SU-DHL-6 (cell line): ENCODE data around the gene RAPGEF4.

Experiments used
- H2AFZ ChIP-seq: fragments of 200-600 bp; sonication (generic); 2 replicates; pipeline ENCODE4 v1.6.1; 2014; ENCODE audit warnings: low read depth, mild to moderate bottlenecking, moderate library complexity, mixed read lengths, antibody characterized with exemption, low read length; ENCODE audit not compliant: severe bottlenecking
- H3F3A ChIP-seq: fragments of 200-600 bp; shearing (Covaris generic); 2 replicates; pipeline ENCODE4 v1.6.0; 2016; ENCODE audit warnings: antibody characterized with exemption, mild to moderate bottlenecking; ENCODE audit not compliant: insufficient read depth
- H3K27ac ChIP-seq: fragments of 200-600 bp; sonication (generic); 2 replicates; pipeline ENCODE4 v1.5.1; 2016; ENCODE audit warnings: low read depth, mild to moderate bottlenecking, low read length, moderate library complexity, mixed read lengths
- H3K27me3 ChIP-seq: fragments of 200-600 bp; sonication (generic), shearing (Covaris generic); 2 replicates; pipeline ENCODE4 v1.6.0; 2014; ENCODE audit warnings: mild to moderate bottlenecking, low read length
- H3K36me3 ChIP-seq: fragments of 200-600 bp; sonication (generic); 2 replicates; pipeline ENCODE4 v1.6.1; 2014; ENCODE audit warnings: mild to moderate bottlenecking, low read length, mixed read lengths
- H3K4me2 ChIP-seq: fragments of 300-600, 200-600 bp; shearing (Covaris generic), sonication (generic); 2 replicates; pipeline ENCODE4 v1.6.0; 2014; ENCODE audit warnings: low read length, low read depth, mild to moderate bottlenecking; ENCODE audit not compliant: poor library complexity, severe bottlenecking
- H3K4me3 ChIP-seq: fragments of 200-600 bp; sonication (generic); 2 replicates; pipeline ENCODE4 v1.5.1; 2014; ENCODE audit warnings: antibody characterized with exemption, low read length, mild to moderate bottlenecking, mixed read lengths; ENCODE audit not compliant: insufficient read depth, poor library complexity, severe bottlenecking
- H3K79me2 ChIP-seq: fragments of 200-600 bp; sonication (generic); 2 replicates; pipeline ENCODE4 v1.6.1; 2014; ENCODE audit warnings: mild to moderate bottlenecking, low read length, moderate library complexity; ENCODE audit not compliant: insufficient read depth
- H3K9ac ChIP-seq: fragments of 200-600 bp; sonication (generic); 2 replicates; pipeline ENCODE4 v1.7.0; 2014; ENCODE audit warnings: mild to moderate bottlenecking, low read length
- H3K9me2 ChIP-seq: fragments of 200-600 bp; sonication (generic); replicated peaks from 2 replicates; pipeline ENCODE4 v1.6.1; 2014; ENCODE audit warnings: low read length; ENCODE audit not compliant: insufficient read depth
- H3K9me3 ChIP-seq: fragments of 200-600 bp; sonication (generic); 2 replicates; pipeline ENCODE4 v1.6.1; 2014; ENCODE audit warnings: low read length, mixed read lengths; ENCODE audit not compliant: insufficient read depth
- H4K20me1 ChIP-seq: fragments of 200-600 bp; sonication (generic); 2 replicates; pipeline ENCODE4 v1.6.1; 2014; ENCODE audit warnings: low read depth, mild to moderate bottlenecking, antibody characterized with exemption, low read length, moderate library complexity, mixed read lengths
- EZH2phosphoT487 ChIP-seq: fragments of 200-600 bp; sonication (generic), shearing (Covaris generic); conservative IDR thresholded peaks from 2 replicates; pipeline ENCODE4 v1.6.1; 2018; ENCODE audit warnings: mild to moderate bottlenecking, antibody characterized with exemption, low read length, moderate library complexity, mixed read lengths
- TF ChIP-seq, protein P1 (sequence below): fragments of 200-600 bp; sonication (generic); IDR thresholded peaks from one replicate; pipeline ENCODE4 v1.5.1; 2017; ENCODE audit warnings: antibody characterized with exemption, mild to moderate bottlenecking, low read length, moderate library complexity; ENCODE audit not compliant: insufficient read depth, poor library complexity, severe bottlenecking

Gene RAPGEF4

GRCh38 chr2:172985139-172985892, 249.7 kb downstream of the RAPGEF4 start:
- H3K79me2 ChIP-seq = no peaks in the 10 kb centered on the region
- H3K4me2 ChIP-seq = no peak overlapping the region
- no peaks in the 10 kb centered on the region for H3F3A ChIP-seq
- TF ChIP-seq EZH2phosphoT487 = no peak
- no peak overlapping the region for H3K9ac ChIP-seq
- no peaks in the 10 kb centered on the region for H3K9me3 ChIP-seq
- no peak overlapping the region for H3K4me3 ChIP-seq
- no peaks in the 10 kb centered on the region for H3K27me3 ChIP-seq
- no peak overlapping the region for H2AFZ ChIP-seq
- no peaks in the 10 kb centered on the region for H4K20me1 ChIP-seq
- no peaks in the 10 kb centered on the region for H3K9me2 ChIP-seq
- no peaks in the 10 kb centered on the region for H3K36me3 ChIP-seq
- H3K27ac ChIP-seq = no peak overlapping the region

DNA sequence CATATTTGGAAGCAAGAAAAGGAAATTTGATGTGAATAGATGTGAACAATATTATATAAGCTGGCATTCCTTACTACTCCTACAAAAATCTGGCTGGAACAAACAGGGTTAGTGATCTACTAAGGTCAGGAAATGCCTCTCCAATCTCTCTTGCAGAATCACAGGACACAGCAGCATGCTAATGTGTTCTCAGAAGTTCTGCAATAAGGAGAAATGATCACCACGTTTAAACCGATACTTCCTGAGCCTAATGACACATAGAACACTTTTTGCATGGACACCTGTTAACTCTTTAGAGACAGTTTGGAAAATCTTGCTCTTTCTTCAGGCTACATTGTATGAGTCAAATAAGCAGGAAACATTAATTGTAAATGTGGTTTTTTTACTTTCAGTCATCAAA, 250.4 kb downstream of the RAPGEF4 start:
- TF ChIP-seq, protein P1, sequence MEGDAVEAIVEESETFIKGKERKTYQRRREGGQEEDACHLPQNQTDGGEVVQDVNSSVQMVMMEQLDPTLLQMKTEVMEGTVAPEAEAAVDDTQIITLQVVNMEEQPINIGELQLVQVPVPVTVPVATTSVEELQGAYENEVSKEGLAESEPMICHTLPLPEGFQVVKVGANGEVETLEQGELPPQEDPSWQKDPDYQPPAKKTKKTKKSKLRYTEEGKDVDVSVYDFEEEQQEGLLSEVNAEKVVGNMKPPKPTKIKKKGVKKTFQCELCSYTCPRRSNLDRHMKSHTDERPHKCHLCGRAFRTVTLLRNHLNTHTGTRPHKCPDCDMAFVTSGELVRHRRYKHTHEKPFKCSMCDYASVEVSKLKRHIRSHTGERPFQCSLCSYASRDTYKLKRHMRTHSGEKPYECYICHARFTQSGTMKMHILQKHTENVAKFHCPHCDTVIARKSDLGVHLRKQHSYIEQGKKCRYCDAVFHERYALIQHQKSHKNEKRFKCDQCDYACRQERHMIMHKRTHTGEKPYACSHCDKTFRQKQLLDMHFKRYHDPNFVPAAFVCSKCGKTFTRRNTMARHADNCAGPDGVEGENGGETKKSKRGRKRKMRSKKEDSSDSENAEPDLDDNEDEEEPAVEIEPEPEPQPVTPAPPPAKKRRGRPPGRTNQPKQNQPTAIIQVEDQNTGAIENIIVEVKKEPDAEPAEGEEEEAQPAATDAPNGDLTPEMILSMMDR = no peak
- no peak for TF ChIP-seq EZH2phosphoT487
- no peaks in the 10 kb centered on the region for H3K9me2 ChIP-seq
- no peak overlapping the region for H2AFZ ChIP-seq
- no peaks in the 10 kb centered on the region for H3F3A ChIP-seq
- no peaks in the 10 kb centered on the region for H3K79me2 ChIP-seq
- H3K27me3 ChIP-seq = no peaks in the 10 kb centered on the region
- H3K9ac ChIP-seq = no peak overlapping the region
- no peaks in the 10 kb centered on the region for H3K36me3 ChIP-seq
- H4K20me1 ChIP-seq = no peaks in the 10 kb centered on the region
- H3K9me3 ChIP-seq = no peaks in the 10 kb centered on the region
- H3K4me2 ChIP-seq = no peak overlapping the region
- H3K4me3 ChIP-seq = no peak overlapping the region
- H3K27ac ChIP-seq = no peak overlapping the region

- Histone ChIP-seq H3K9me3 (no peaks in the 10 kb centered on the region), H3K9me2 (no peaks in the 10 kb centered on the region), H3K79me2 (no peaks in the 10 kb centered on the region), H2AFZ (no peak overlapping the region), H3K27ac (no peak overlapping the region), H4K20me1 (no peaks in the 10 kb centered on the region), H3K9ac (no peak overlapping the region), H3K36me3 (no peaks in the 10 kb centered on the region), H3K27me3 (no peaks in the 10 kb centered on the region), H3F3A (no peaks in the 10 kb centered on the region), H3K4me3 (no peak overlapping the region), H3K4me2 (no peak overlapping the region)
- TF ChIP-seq EZH2phosphoT487 = no peak
- TF ChIP-seq, protein P1 = no peak
These were observed 253.1 kb downstream of the RAPGEF4 start for GRCh38 chr2:172988728-172989127.

GRCh38 chr2:172991031-172991430, 255.4 kb downstream of the RAPGEF4 start:
- Histone ChIP-seq H3F3A (no peaks in the 10 kb centered on the region), H2AFZ (no peak overlapping the region), H3K9me2 (no peaks in the 10 kb centered on the region), H3K27me3 (no peaks in the 10 kb centered on the region), H3K36me3 (no peaks in the 10 kb centered on the region), H3K4me2 (no peak overlapping the region), H4K20me1 (no peaks in the 10 kb centered on the region), H3K9ac (no peak overlapping the region), H3K79me2 (no peaks in the 10 kb centered on the region), H3K4me3 (no peak overlapping the region), H3K9me3 (no peaks in the 10 kb centered on the region), H3K27ac (no peak overlapping the region)
- TF ChIP-seq, protein P1 = no peak
- TF ChIP-seq EZH2phosphoT487 = no peak
